Stomach (tissue), 9 donors: ENCODE measurements around the gene TEX13D. TPM values are rescaled to one million over a fixed set of nuclear protein-coding genes. Genes with fewer than 3 reads are reported as not detected.

Experiments
- DNase-seq, 2 donors: peaks; one replicate each; pipeline versions ENCODE4 v3.0.0 to v3.0.0-alpha.2; 2013 to 2019
- H3K27ac ChIP-seq, 5 donors: fragments of 200-600 bp in 4 of 5; sonication (generic) in 4 of 5; one replicate each; pipeline ENCODE4 v1.5.1; 2013 to 2019; ENCODE audit warnings: mild to moderate bottlenecking in 1 of 5, moderate library complexity in 1 of 5
- H3K27me3 ChIP-seq, 3 donors: fragments of 200-600 bp; sonication (generic); one replicate each; pipeline ENCODE4 v1.5.1; 2017 to 2019; ENCODE audit warnings: mixed run types in 1 of 3
- H3K36me3 ChIP-seq, 4 donors: fragments of 200-600 bp; sonication (generic); 1 replicate in 3 of 4; 2 replicates in 1 of 4; pipeline ENCODE4 v1.5.1; 2016 to 2019
- H3K4me1 ChIP-seq, 4 donors: fragments of 200-600 bp; sonication (generic); one replicate each; pipeline ENCODE4 v1.5.1; 2016 to 2019
- H3K4me3 ChIP-seq, 4 donors: fragments of 200-600 bp; sonication (generic) in 3 of 4; one replicate each; pipeline ENCODE4 v1.5.1; 2016 to 2019; ENCODE audit warnings: mild to moderate bottlenecking in 1 of 4
- H3K9me3 ChIP-seq, 4 donors: fragments of 200-600 bp; sonication (generic); one replicate each; pipeline ENCODE4 v1.5.1; 2016 to 2019
- EP300 ChIP-seq: sonication (generic); formaldehyde crosslinking; IDR thresholded peaks from one replicate; pipeline ENCODE4 v1.6.1; 2017; ENCODE audit warnings: antibody characterized with exemption
- POLR2A ChIP-seq, 4 donors: fragments of 450-650 bp; IDR thresholded peaks; one replicate each; pipeline ENCODE4 v1.6.1; 2016; ENCODE audit warnings: antibody characterized with exemption in 4 of 4, control low read depth in 2 of 4, mild to moderate bottlenecking in 1 of 4, moderate library complexity in 1 of 4
- POLR2AphosphoS5 ChIP-seq, 3 donors: sonication (generic); formaldehyde crosslinking; IDR thresholded peaks; one replicate each; pipeline ENCODE4 v1.6.1; 2016; ENCODE audit warnings: antibody characterized with exemption in 3 of 3
- WGBS, 5 donors: extraction: QIAGEN DNeasy Blood & Tissue Kit in 3 of 5; methylation state at CpG; one replicate each; pipeline versions ENCODE4 v1.1.5 to v1.1.7; 2013 to 2018; 5-methylcytosine and 5-hydroxymethylcytosine counted together
- intact Hi-C: fragments of 100-400 bp; cut with DNase I; formaldehyde crosslinking; loops from one replicate; pipeline ENCODE4 v1.15.1; 2023; ENCODE audit warnings: low total_unique reads
- polyA plus RNA-seq, 3 donors: library from polyadenylated mRNA; stranded (reverse); fragments of 200-250 nt; gene quantifications; one replicate each; pipeline ENCODE4 v1.2.3, GENCODE V29; 2013
- total RNA-seq, 5 donors: library from RNA; depleted of rRNA; stranded (reverse); fragments of >200 nt; gene quantifications; one replicate each; pipeline versions ENCODE4 v1.1.0 to v1.2.3, GENCODE V29; 2014 to 2016
- TF ChIP-seq, protein P1 (sequence below), 7 experiments: fragments of 450-650 bp in 4 of 7; fragments of 200-600 bp in 3 of 7; sonication (generic) in 3 of 7; IDR thresholded peaks; one replicate each; pipeline ENCODE4 v1.5.1; 2016 to 2019; ENCODE audit warnings: antibody characterized with exemption in 7 of 7, control low read depth in 2 of 7, mild to moderate bottlenecking in 1 of 7
- donor health status: healthy with polysubstance abuse.
- donor health status: Bipolar disorder and iron deficiency.
- donor health status: healthy.

The TEX13D gene
- total and polyA plus RNA-seq, 8 donors: 0.46 to 1.2 TPM; not detected in 6

DNA sequence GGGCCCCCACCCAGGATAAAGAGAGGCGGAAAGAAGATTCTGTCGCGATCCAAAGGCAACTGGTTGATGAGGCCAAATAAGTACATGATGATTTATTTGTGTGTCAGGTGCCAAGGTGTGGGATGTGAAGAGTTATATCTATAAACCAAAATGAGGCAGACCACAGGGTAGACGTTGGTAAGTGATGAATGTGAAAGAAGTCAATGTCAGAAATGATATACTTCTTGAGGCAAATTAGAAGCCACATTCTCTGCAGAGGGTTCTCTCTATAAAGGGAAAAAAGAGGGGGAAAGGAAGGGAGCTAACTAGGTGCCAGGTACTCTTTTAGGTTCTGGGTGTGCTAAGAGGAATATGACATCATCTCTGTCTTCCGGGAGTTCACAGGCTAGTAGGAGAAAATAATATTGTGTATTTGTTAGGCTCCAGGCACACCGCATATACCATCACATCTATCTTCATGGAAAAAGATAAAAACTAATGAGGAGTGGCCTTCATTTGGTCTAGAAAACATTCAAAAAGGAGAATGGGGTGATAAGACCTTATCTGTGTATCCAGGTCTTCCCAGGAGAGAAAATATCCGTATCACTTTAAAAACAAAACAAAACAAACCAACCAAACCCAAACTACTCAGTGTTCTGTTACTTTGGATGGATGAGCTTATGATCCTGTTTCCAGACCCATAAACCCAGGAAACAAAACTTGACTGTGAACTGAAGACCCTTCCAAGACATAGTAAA is 9.1 kb downstream of the TEX13D start:
- Histone ChIP-seq H3K36me3 (no peaks in the 10 kb centered on the region), H3K4me3 (no peak overlapping the region), H3K9me3 (no peaks in the 10 kb centered on the region), H3K4me1 (no peaks in the 10 kb centered on the region), H3K27ac (no peak overlapping the region), H3K27me3 (no peaks in the 10 kb centered on the region)
- WGBS, 5 donors: 53 to 78% (median 68%) methylated on average over 7 of the region's 7 CpGs
- DNase-seq: no peak
- intact Hi-C loops: no loop called here
- TF ChIP-seq POLR2A (IDR thresholded peaks at IDR 0.05): no peak

DNA sequence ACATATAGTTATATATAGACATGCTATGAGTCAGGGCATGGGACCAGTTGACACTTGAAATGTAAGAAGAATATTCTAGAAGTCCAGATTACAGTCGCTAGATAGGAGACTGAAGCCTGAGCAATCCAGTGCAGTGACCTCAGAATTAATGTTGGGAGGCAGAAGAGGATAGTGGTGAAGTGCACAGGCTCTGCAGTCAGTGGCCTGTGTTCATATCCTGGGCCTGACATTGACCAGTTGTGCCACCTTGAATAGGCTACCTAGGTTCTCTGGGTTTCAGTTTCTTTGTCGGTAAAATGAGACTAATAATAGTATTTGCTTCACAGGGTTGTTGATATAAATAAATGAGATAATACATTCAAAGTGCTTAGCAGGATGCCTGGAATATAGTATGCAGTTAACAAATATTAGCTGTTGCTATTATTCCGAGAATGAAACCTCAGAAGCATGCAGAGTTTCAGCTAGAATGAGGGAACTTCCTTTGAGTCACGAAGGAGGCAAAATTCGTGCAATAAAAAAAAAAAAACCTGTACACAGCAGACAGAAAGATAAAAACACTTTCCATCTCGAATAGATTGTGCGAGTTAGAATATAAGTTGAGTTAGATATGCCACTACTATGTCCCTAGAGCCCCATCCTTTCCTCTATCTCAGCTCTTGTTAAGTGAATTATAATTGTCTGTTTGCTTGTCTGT is 9.9 kb downstream of the TEX13D start:
- H3K4me3 ChIP-seq: no peak overlapping the region
- H3K4me1 ChIP-seq: no peaks in the 10 kb centered on the region
- no peaks in the 10 kb centered on the region for H3K27me3 ChIP-seq
- WGBS, 5 donors: 60 to 84% (median 77%) methylated on average over 7 of the region's 7 CpGs
- DNase-seq: no peak
- H3K9me3 ChIP-seq: no peaks in the 10 kb centered on the region
- no peaks in the 10 kb centered on the region for H3K36me3 ChIP-seq
- no peak overlapping the region for H3K27ac ChIP-seq
- intact Hi-C loops: no loop called here
- TF ChIP-seq, protein P1, sequence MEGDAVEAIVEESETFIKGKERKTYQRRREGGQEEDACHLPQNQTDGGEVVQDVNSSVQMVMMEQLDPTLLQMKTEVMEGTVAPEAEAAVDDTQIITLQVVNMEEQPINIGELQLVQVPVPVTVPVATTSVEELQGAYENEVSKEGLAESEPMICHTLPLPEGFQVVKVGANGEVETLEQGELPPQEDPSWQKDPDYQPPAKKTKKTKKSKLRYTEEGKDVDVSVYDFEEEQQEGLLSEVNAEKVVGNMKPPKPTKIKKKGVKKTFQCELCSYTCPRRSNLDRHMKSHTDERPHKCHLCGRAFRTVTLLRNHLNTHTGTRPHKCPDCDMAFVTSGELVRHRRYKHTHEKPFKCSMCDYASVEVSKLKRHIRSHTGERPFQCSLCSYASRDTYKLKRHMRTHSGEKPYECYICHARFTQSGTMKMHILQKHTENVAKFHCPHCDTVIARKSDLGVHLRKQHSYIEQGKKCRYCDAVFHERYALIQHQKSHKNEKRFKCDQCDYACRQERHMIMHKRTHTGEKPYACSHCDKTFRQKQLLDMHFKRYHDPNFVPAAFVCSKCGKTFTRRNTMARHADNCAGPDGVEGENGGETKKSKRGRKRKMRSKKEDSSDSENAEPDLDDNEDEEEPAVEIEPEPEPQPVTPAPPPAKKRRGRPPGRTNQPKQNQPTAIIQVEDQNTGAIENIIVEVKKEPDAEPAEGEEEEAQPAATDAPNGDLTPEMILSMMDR (IDR thresholded peaks at IDR 0.05): no peak
- TF ChIP-seq EP300: no peak
- no peak for TF ChIP-seq POLR2A (IDR thresholded peaks at IDR 0.05)
- no peak for TF ChIP-seq POLR2AphosphoS5 (IDR thresholded peaks at IDR 0.05)

DNA sequence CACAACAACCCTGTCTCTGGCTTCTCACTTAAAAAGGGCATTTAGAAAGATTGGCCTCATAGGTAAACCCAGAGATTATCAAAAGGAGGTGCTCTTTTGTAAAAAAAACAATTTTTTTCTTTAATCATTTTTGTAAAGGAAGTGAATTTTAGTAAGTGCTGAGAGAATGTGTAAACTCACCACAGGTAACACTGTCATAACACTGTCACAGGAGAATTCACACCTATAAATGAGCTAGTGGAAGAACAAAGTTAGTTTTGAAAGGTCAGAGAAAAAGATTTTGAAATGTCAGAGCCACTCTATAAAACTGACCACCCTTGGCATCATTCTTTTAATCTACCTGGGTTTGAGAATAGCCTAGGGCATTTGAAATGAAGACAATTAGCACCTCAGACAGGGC is 10.6 kb downstream of the TEX13D start:
- H3K27me3 ChIP-seq: no peaks in the 10 kb centered on the region
- no peak for TF ChIP-seq POLR2AphosphoS5 (IDR thresholded peaks at IDR 0.05)
- TF ChIP-seq, protein P1 (IDR thresholded peaks at IDR 0.05): no peak
- TF ChIP-seq EP300: no peak
- TF ChIP-seq POLR2A (IDR thresholded peaks at IDR 0.05): no peak
- H3K27ac ChIP-seq: no peak overlapping the region
- DNase-seq: no peak
- H3K4me3 ChIP-seq: no peak overlapping the region
- no peaks in the 10 kb centered on the region for H3K9me3 ChIP-seq
- H3K4me1 ChIP-seq: no peaks in the 10 kb centered on the region
- no peaks in the 10 kb centered on the region for H3K36me3 ChIP-seq
- intact Hi-C loops: no loop called here

DNA sequence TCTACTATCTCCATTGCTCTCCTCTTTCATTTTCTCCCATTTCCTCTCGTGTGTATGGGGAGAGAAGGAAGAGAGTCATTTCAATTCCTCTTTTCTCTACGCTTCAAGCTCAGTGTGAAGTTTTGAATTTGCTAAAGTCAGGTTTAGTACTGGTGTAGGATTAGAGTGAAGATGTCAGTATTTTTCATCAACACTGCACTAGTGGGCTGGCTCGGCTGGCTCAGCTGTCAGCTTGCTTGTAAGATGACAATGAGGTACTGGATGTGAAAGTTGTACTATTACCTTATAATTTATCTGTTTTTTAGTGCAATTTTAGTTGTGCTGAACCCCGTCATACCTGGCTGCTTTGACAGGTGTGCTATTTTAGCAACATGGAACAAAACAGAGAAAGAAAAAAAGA is 11.8 kb downstream of the TEX13D start:
- TF ChIP-seq POLR2AphosphoS5 (IDR thresholded peaks at IDR 0.05): no peak
- TF ChIP-seq, protein P1 (IDR thresholded peaks at IDR 0.05): no peak
- no peak for TF ChIP-seq POLR2A (IDR thresholded peaks at IDR 0.05)
- no peak for TF ChIP-seq EP300
- Histone ChIP-seq H3K27ac (no peak overlapping the region), H3K4me3 (no peak overlapping the region), H3K4me1 (no peaks in the 10 kb centered on the region), H3K9me3 (no peaks in the 10 kb centered on the region), H3K36me3 (no peaks in the 10 kb centered on the region), H3K27me3 (no peaks in the 10 kb centered on the region)
- WGBS, 5 donors: 67 to 78% (median 70%) methylated on average over 4 of the region's 4 CpGs
- DNase-seq: no peak
- intact Hi-C loops: no loop called here
